ENCODE data around the gene PLLP.

PLLP gene

GRCh38 chr16:57324749-57325148 is 40.3 kb upstream of the PLLP start:
- no peak for TF ChIP-seq CTCF (IDR thresholded peaks at IDR 0.05; ENCODE audit: low read depth, low read length, missing control alignments)
- in situ Hi-C loops (cut with HindIII; ENCODE audit: low pct_ligation_motif_present, low sequenced_read_pairs): no loop called here
- Histone ChIP-seq H3K4me3 (ENCODE audit: low read depth, low read length) (no peak overlapping the region), H3K36me3 (replicated peaks) (no peaks in the 10 kb centered on the region), H3K27me3 (replicated peaks) (no peaks in the 10 kb centered on the region), H3K27ac (no peak overlapping the region)
- no peak for DNase-seq

GRCh38 chr16:57319646-57320045 is 35.2 kb upstream of the PLLP start:
- Histone ChIP-seq H3K27ac (no peak overlapping the region), H3K4me3 (ENCODE audit: low read depth, low read length) (no peak overlapping the region), H3K36me3 (replicated peaks) (no peaks in the 10 kb centered on the region), H3K27me3 (replicated peaks) (no peaks in the 10 kb centered on the region)
- DNase-seq: no peak
- in situ Hi-C loops (cut with HindIII; ENCODE audit: low pct_ligation_motif_present, low sequenced_read_pairs): no loop called here
- TF ChIP-seq CTCF (IDR thresholded peaks at IDR 0.05; ENCODE audit: low read depth, low read length, missing control alignments): no peak

- no peak for TF ChIP-seq CTCF (IDR thresholded peaks at IDR 0.05; ENCODE audit: low read depth, low read length, missing control alignments)
- DNase-seq: no peak
- Histone ChIP-seq H3K27ac (no peak overlapping the region), H3K4me3 (ENCODE audit: low read depth, low read length) (no peak overlapping the region), H3K36me3 (replicated peaks) (no peaks in the 10 kb centered on the region), H3K27me3 (replicated peaks) (no peaks in the 10 kb centered on the region)
- in situ Hi-C loops (cut with HindIII; ENCODE audit: low pct_ligation_motif_present, low sequenced_read_pairs): no loop called here
Measured at GRCh38 chr16:57318240-57318970, 33.9 kb upstream of the PLLP start.

- no peaks in the 10 kb centered on the region for H3K36me3 ChIP-seq (replicated peaks)
- H3K27ac ChIP-seq: peak overlapping the region; percentile 11
- no peak for TF ChIP-seq CTCF (IDR thresholded peaks at IDR 0.05; ENCODE audit: low read depth, low read length, missing control alignments)
- H3K27me3 ChIP-seq (replicated peaks): no peaks in the 10 kb centered on the region
- H3K4me3 ChIP-seq (ENCODE audit: low read depth, low read length): no peak overlapping the region
- DNase-seq: peak; percentile 60
- in situ Hi-C loops (cut with HindIII; ENCODE audit: low pct_ligation_motif_present, low sequenced_read_pairs): no loop called here
Measured at GRCh38 chr16:57316390-57317017, 32.0 kb upstream of the PLLP start.

GRCh38 chr16:57315416-57315815 is 30.9 kb upstream of the PLLP start:
- Histone ChIP-seq H3K36me3 (replicated peaks) (no peaks in the 10 kb centered on the region), H3K27ac (no peak overlapping the region), H3K4me3 (ENCODE audit: low read depth, low read length) (no peak overlapping the region), H3K27me3 (replicated peaks) (no peaks in the 10 kb centered on the region)
- TF ChIP-seq CTCF (IDR thresholded peaks at IDR 0.05; ENCODE audit: low read depth, low read length, missing control alignments): no peak
- in situ Hi-C loops (cut with HindIII; ENCODE audit: low pct_ligation_motif_present, low sequenced_read_pairs): no loop called here
- no peak for DNase-seq

Data from brain microvascular endothelial cell (primary cell).